Effector memory CD4-positive, alpha-beta T cell (primary cell): ENCODE results near the gene FUCA1.
A peak's percentile ranks its signal among the peaks of the same experiment; 100 is the strongest.
"Not testable (repeated sequence)": the region's sequence is repeated elsewhere in the genome, so short reads cannot be mapped to it uniquely, and the experiment has no call there.

Experiments used
- DNase-seq, 3 donors: peaks; one replicate each; pipeline ENCODE4 v3.0.0-alpha.2; 2020
- H3K27ac ChIP-seq: 2 replicates; pipeline ENCODE4 v1.7.0; 2013; ENCODE audit warnings: mild to moderate bottlenecking, low read length, moderate library complexity; ENCODE audit not compliant: insufficient read depth, poor library complexity, severe bottlenecking
- H3K27me3 ChIP-seq: replicated peaks from 2 replicates; pipeline ENCODE4 v1.7.0; 2013; ENCODE audit warnings: mild to moderate bottlenecking, low read length; ENCODE audit not compliant: insufficient read depth, control insufficient read depth, poor library complexity, severe bottlenecking
- H3K36me3 ChIP-seq: 2 replicates; pipeline ENCODE4 v1.7.0; 2013; ENCODE audit warnings: mild to moderate bottlenecking, low read length, moderate library complexity; ENCODE audit not compliant: control insufficient read depth, insufficient read depth
- H3K4me1 ChIP-seq: 2 replicates; pipeline ENCODE4 v1.7.0; 2013; ENCODE audit warnings: low read length, mild to moderate bottlenecking; ENCODE audit not compliant: control insufficient read depth, insufficient read depth, poor library complexity, severe bottlenecking
- H3K4me3 ChIP-seq: 2 replicates; pipeline ENCODE4 v1.7.0; 2013; ENCODE audit warnings: low read length, low read depth, mild to moderate bottlenecking; ENCODE audit not compliant: insufficient read depth, poor library complexity, severe bottlenecking
- H3K9me3 ChIP-seq: 2 replicates; pipeline ENCODE4 v1.7.0; 2013; ENCODE audit warnings: mild to moderate bottlenecking, low read length, moderate library complexity; ENCODE audit not compliant: control insufficient read depth

FUCA1 gene

DNA sequence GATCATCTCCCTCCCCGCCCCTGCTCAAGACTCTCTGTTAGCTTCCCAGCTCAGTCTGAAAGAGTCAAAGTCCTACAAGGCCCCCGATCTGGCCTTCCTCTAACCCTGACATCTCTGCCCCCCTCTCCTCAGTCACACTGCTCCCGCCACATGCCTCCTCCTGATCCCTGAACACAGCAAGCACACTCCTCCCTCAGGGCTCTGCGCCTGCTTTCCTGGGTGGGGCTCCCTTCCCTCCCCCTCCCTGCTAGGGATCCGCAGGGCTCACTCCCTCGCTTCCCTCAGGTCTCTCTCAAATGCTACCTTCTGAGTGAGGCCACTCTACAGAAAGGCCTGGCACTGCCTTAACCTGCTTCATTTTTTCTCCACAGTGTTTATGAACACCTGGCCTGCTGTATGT, 61.8 kb downstream of the FUCA1 start:
- H3K27ac ChIP-seq, result no peak overlapping the region
- H3K36me3 ChIP-seq, result no peaks in the 10 kb centered on the region
- no peak for DNase-seq
- peaks cover 4% of the 10 kb centered on the region for H3K4me1 ChIP-seq
- no peaks in the 10 kb centered on the region for H3K27me3 ChIP-seq
- H3K9me3 ChIP-seq, result no peaks in the 10 kb centered on the region
- H3K4me3 ChIP-seq, result no peak overlapping the region

DNA sequence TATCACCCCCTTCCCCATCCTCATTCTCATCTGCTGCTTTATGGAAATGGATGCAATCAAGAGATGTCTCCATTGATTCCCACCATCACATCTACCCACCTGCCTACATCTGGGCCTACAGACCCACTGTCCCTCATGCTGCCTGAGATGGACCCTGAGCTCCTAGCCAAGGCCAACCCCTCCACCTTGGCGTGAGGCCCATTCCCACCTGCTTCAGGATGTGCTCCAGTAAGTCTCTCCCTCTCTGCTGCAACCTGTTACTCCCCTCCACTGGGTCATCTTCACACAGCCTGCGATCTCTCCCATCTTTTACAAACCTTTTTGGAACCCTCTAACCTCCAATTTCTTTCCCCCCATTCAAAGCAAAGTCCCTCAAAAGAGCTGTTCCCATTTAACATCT, 63.1 kb downstream of the FUCA1 start:
- no peak overlapping the region for H3K27ac ChIP-seq

DNA sequence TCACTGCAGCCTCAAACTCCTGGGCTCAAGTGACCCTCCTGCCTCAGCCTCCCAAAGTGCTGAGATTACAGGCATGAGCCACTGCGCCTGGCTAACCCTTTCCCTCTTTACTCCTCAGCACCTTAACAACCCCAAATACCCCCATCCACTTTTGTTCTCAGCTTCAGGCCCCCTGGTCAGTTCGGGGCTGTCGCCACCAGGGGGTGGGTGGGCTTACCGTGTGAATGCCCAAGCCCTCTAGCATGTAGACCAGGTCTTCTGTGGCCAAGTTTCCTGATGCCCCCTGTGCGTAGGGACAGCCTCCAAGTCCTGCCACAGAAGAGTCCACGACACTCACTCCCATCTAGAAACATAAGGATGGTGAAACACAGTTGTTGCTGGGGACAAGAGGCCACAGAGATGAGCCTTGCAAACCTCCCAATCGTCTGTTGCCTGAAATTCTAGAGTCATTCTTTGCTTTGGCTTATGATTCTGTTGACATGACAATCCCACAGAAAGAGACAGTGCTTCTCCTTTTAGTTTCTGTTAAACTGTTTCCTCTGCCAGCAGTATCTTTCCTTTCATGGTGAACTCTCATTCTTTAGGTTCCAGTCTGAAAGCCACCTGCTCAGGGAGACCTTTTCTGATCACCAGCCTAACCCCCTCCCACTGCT, 63.8 kb downstream of the FUCA1 start:
- peaks cover 17% of the 10 kb centered on the region for H3K4me1 ChIP-seq
- H3K9me3 ChIP-seq, result no peaks in the 10 kb centered on the region
- DNase-seq, result no peak
- H3K27me3 ChIP-seq, result no peaks in the 10 kb centered on the region
- no peak overlapping the region for H3K4me3 ChIP-seq
- no peak overlapping the region for H3K27ac ChIP-seq
- no peaks in the 10 kb centered on the region for H3K36me3 ChIP-seq

More for the DNA sequence above, 63.1 kb downstream of the FUCA1 start:
- no peak for DNase-seq
- peaks cover 10% of the 10 kb centered on the region for H3K4me1 ChIP-seq
- no peaks in the 10 kb centered on the region for H3K36me3 ChIP-seq
- H3K4me3 ChIP-seq, result no peak overlapping the region
- H3K9me3 ChIP-seq, result no peaks in the 10 kb centered on the region
- no peaks in the 10 kb centered on the region for H3K27me3 ChIP-seq

DNA sequence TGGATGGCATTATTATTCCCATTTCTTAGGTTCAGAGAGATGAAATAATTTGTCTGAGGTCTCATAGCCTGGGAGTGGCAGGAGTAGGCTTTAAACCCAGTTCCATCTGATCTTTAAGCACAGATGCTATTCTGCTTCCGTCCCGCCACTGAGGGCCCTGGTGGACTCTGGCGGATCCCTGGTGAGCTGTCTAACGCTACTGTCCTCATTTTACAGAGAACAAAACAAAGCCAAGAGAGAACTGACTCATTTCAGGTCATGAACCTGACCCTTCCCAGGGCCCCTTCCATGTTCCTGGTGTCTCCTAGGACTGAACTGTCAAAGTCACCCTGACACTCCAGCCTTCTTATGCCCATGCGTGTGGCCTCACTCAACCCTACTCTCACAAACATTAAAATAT, 64.4 kb downstream of the FUCA1 start:
- Histone ChIP-seq H3K27ac (no peak overlapping the region), H3K4me1 (peaks cover 20% of the 10 kb centered on the region), H3K27me3 (no peaks in the 10 kb centered on the region), H3K9me3 (no peaks in the 10 kb centered on the region), H3K4me3 (no peak overlapping the region), H3K36me3 (no peaks in the 10 kb centered on the region)
- DNase-seq, result no peak

DNA sequence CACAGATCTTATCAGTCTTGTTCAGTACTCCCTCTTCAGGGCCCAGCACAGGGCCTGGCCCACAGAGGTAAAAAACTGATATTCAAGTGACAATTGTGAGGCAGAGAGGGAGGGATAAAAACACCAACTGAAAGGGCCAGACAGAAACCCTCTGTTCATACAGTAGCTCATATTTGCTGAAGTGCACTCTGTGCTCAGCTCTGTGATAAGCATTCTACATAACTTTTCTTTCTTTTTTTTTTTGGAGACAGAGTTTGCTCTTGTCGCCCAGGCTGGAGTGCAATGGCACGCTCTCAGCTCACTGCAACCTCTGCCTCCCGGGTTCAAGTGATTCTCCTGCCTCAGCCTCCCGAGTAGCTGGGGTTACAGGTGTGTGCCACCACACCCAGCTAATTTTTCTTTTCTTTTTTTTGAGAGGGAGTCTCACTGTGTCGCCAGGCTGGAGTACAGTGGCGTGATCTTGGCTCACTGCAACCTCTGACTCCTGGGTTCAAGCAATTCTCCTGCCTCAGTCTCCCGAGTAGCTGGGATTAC, 65.2 kb downstream of the FUCA1 start:
- H3K27ac ChIP-seq, H3K27me3 ChIP-seq, H3K9me3 ChIP-seq, H3K4me3 ChIP-seq, DNase-seq, H3K36me3 ChIP-seq: not testable (repeated sequence)
- H3K4me1 ChIP-seq, result peaks cover 20% of the 10 kb centered on the region

DNA sequence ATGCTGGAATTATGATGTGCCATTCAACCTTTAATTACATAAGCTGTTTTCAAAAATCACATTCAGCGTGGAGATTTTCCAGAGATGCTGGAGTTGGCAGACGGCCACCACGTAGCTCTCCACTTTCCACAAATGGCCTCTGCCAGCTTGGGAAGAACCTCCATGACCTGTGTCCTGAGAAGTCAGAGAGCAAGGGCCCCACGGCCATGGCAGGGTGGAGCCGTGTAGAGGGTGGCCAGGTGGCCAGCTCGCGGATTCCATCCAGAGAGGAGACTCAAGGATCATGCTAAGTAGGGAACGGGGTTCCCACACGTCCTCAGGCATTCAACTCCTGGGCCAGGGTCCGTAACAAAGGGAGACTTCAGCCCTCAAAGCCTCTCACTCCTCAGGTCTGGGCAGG, 66.2 kb downstream of the FUCA1 start:
- Histone ChIP-seq H3K27ac (no peak overlapping the region), H3K4me1 (peaks cover 20% of the 10 kb centered on the region), H3K27me3 (no peaks in the 10 kb centered on the region), H3K9me3 (no peaks in the 10 kb centered on the region), H3K36me3 (peaks cover 3% of the 10 kb centered on the region), H3K4me3 (no peak overlapping the region)
- no peak for DNase-seq

DNA sequence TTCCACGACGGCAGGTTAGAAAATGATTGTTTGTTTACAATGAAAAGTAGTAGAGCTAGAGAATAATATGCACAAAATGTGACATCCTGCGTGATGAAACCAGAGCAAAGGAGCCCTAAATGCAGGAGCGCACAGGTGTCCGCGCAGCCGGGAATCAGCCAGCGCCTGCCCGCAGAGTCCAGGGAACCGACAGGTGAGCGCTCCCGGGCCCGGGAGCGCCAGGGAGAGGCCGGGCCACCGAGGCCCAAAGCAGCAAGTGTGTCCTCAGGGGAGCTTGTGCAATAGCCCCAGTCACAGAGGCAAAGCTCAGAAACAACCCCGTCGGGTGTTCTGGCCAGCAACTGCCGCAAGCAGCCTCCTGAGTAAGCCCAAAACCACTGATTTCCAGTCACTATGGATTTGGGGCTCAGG, 66.7 kb downstream of the FUCA1 start:
- Histone ChIP-seq H3K4me3 (peak overlapping the region; percentile 92), H3K27me3 (no peaks in the 10 kb centered on the region), H3K4me1 (peaks cover 20% of the 10 kb centered on the region), H3K36me3 (peaks cover 7% of the 10 kb centered on the region), H3K9me3 (no peaks in the 10 kb centered on the region), H3K27ac (peak overlapping the region; percentile 84)
- no peak for DNase-seq

DNA sequence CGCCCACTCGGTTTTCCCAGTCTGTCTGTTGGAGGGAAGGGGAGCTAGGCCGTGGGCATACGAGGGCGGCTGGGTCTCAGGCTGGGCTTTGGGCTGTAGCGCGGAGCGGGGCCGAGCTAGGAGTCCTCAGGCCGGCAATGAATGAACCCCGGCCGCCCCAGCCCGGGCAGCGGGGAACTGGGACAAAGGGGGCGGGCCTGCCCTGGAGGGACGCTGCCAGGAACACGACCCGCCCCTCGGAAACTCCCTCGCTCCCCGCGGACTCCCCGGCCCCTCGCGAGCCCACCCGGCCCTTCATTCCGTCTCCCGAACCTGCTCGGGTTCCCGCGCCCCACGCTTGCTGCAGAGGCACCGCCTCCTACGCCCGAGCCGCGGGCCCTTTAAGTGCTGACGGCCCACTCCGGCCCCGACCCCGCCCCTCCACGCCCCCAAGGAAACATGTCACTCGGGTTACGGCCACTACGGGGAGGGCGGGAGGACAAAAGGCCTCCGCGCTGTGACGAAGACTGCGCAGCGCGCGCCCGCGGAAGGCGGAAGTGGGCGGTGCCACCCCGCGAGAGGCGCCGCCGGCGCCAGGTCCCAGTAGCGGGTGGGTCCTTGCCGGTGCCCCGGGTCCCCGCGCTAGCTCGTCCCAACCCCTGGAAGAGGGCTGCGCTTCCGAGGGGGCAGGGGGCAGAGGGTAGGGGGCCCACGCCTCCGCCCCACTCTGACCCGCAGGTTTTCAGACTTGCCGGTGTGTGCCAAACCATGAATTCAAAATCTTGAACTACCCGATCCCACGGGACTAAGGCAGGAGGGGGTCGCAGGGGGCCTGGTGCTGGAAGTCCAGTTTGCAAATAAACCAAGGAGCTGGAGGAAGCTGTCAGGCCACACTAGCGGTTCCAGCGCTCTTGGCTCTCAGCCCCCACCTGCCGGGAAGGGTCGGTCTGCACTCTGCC, 67.4 kb downstream of the FUCA1 start, which contains the start of gene GALE:
Gene GALE, minus strand, starts transcription at position 355 of the 938 bp plus-strand sequence. CDS start 1,747 bp downstream, outside the sequence.
- Histone ChIP-seq H3K4me3 (peak within 1 kb of the TSS; percentile 92), H3K36me3 (peaks cover 8% of the 10 kb centered on the region), H3K27ac (peak within 1 kb of the TSS; percentile 84), H3K27me3 (no peaks in the 10 kb centered on the region), H3K4me1 (peaks cover 20% of the 10 kb centered on the region), H3K9me3 (no peaks in the 10 kb centered on the region)
- DNase-seq, result peak; percentile 95

DNA sequence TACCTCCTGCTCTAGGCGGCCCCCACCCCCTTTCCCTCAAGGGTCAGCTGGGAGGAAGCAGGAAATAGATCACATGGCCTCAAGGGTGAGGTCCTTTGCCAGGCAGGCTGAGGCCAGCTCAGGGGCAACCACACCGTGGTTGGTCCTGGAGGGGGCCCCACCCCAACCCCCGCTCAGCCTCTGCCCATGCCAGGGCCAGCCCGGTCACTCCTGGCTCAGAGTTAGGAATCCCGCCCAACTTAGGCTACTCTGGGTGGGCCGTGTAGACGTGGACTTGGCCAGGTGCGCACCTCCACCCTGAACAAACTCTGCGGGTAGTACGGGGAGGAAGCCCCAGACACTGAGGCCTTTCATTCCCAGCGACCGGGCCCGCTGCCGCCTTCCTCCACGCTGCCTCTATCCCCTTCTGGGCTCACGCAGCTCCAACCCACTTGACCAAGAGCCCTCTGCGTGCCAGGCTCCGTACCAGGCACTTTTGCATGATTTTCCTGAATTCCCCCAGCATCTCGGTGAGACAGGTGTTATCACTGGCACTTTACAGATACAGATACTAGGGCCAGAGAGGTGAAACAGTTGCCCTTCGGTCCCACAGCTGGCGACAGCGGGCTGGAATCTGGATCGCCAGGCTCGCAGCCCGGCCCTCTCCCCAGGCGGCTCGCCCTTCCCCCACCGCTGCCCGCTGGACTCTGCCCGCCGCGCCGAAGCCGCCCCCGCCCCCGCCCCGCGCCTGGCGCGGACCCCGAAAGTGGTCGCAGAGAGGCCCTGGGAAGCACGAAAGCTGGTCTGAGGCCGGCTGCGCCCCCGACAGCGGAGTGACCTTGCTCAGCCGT, 68.3 kb downstream of the FUCA1 start:
- no peaks in the 10 kb centered on the region for H3K9me3 ChIP-seq
- H3K27me3 ChIP-seq, result no peaks in the 10 kb centered on the region
- H3K27ac ChIP-seq, result peak overlapping the region; percentile 84
- peak overlapping the region; percentile 92 for H3K4me3 ChIP-seq
- H3K36me3 ChIP-seq, result peaks cover 12% of the 10 kb centered on the region
- DNase-seq, result no peak
- H3K4me1 ChIP-seq, result peaks cover 20% of the 10 kb centered on the region
